GM23338 (cell line): ENCODE data around the gene CDX1. TPM values are rescaled to one million over a fixed set of nuclear protein-coding genes. Genes with fewer than 3 reads are reported as not detected.

Experiments used
- ATAC-seq: fragments of 200-7000 bp; cut with Tn5 transposase; 3 replicates; pipeline ENCODE4 v1.9.1; 2020
- DNase-seq: peaks from one replicate; pipeline ENCODE4 v3.0.0-alpha.2; 2015; ENCODE audit warnings: low spot score
- H2AFZ ChIP-seq: fragments of 200-600 bp; sonication (generic); 2 replicates; pipeline ENCODE4 v1.8.0; 2016; ENCODE audit warnings: antibody characterized with exemption, mild to moderate bottlenecking, moderate library complexity
- H3F3A ChIP-seq: fragments of 200-600 bp; sonication (generic); replicated peaks from 2 replicates; pipeline ENCODE4 v1.8.0; 2017; ENCODE audit warnings: antibody characterized with exemption, mixed run types, low read depth
- H3K27ac ChIP-seq: fragments of 200-600 bp; sonication (generic); 2 replicates; pipeline ENCODE4 v1.6.1; 2016; ENCODE audit warnings: low read depth
- H3K27me3 ChIP-seq: fragments of 200-600 bp; sonication (generic); 2 replicates; pipeline ENCODE4 v1.8.0; 2016; ENCODE audit warnings: mild to moderate bottlenecking, mixed run types, moderate library complexity; ENCODE audit not compliant: insufficient read depth
- H3K36me3 ChIP-seq: fragments of 200-600 bp; sonication (generic); 2 replicates; pipeline ENCODE4 v1.8.0; 2016; ENCODE audit warnings: mild to moderate bottlenecking; ENCODE audit not compliant: insufficient read depth
- H3K4me1 ChIP-seq: fragments of 200-600 bp; sonication (generic); 2 replicates; pipeline ENCODE4 v1.8.0; 2016; ENCODE audit warnings: mild to moderate bottlenecking, moderate library complexity; ENCODE audit not compliant: insufficient read depth
- H3K4me2 ChIP-seq: fragments of 200-600 bp; sonication (generic); 2 replicates; pipeline ENCODE4 v1.7.1; 2017; ENCODE audit warnings: mixed run types
- H3K4me3 ChIP-seq: fragments of 200-600 bp; sonication (generic); 2 replicates; pipeline ENCODE4 v1.6.1; 2016; ENCODE audit warnings: mixed run types
- H3K79me2 ChIP-seq: fragments of 200-600 bp; sonication (generic); replicated peaks from 2 replicates; pipeline ENCODE4 v1.8.0; 2017; ENCODE audit warnings: mild to moderate bottlenecking; ENCODE audit not compliant: insufficient read depth
- H3K9me2 ChIP-seq: fragments of 200-600 bp; sonication (generic); 2 replicates; pipeline ENCODE4 v1.8.0; 2017; ENCODE audit not compliant: insufficient read depth
- H4K20me1 ChIP-seq: fragments of 200-600 bp; sonication (generic); replicated peaks from 2 replicates; pipeline ENCODE4 v1.8.0; 2017; ENCODE audit warnings: mild to moderate bottlenecking; ENCODE audit not compliant: insufficient read depth
- H3K27ac Mint-ChIP-seq: 2 replicates; pipeline ENCODE4 v1.8.0; 2020; ENCODE audit warnings: inconsistent platforms, mild to moderate bottlenecking, moderate library complexity, mixed read lengths
- H3K27me3 Mint-ChIP-seq: 3 replicates; pipeline ENCODE4 v1.8.0; 2022; ENCODE audit warnings: low read depth, mild to moderate bottlenecking, moderate library complexity, mixed read lengths, inconsistent platforms; ENCODE audit not compliant: insufficient read depth, poor library complexity
- H3K36me3 Mint-ChIP-seq: 3 replicates; pipeline ENCODE4 v1.8.0; 2021; ENCODE audit warnings: low read depth, mild to moderate bottlenecking, inconsistent platforms, moderate library complexity, mixed read lengths
- H3K4me1 Mint-ChIP-seq: 3 replicates; pipeline ENCODE4 v1.8.0; 2020; ENCODE audit warnings: mild to moderate bottlenecking, inconsistent platforms, mixed read lengths
- H3K4me3 Mint-ChIP-seq: 3 replicates; pipeline ENCODE4 v1.8.0; 2021; ENCODE audit warnings: moderate library complexity, mild to moderate bottlenecking, inconsistent platforms, mixed read lengths
- H3K9me3 Mint-ChIP-seq: 3 replicates; pipeline ENCODE4 v1.8.0; 2020; ENCODE audit warnings: moderate library complexity, mild to moderate bottlenecking, inconsistent platforms, mixed read lengths
- EZH2phosphoT487 ChIP-seq: fragments of 200-600 bp; sonication (generic); IDR thresholded peaks from one replicate; pipeline ENCODE4 v1.8.1; 2018; ENCODE audit warnings: antibody characterized with exemption; ENCODE audit not compliant: unreplicated experiment
- JUNB ChIP-seq: IDR thresholded peaks from one replicate; pipeline ENCODE4 v1.6.1; 2016; ENCODE audit warnings: antibody characterized with exemption; ENCODE audit not compliant: unreplicated experiment
- POLR2AphosphoS5 ChIP-seq: IDR thresholded peaks from 2 replicates; pipeline ENCODE4 v1.6.1; 2016; ENCODE audit warnings: antibody characterized with exemption, low read depth
- STAT1 ChIP-seq: IDR thresholded peaks from one replicate; pipeline ENCODE4 v1.6.1; 2016; ENCODE audit warnings: antibody characterized with exemption; ENCODE audit not compliant: unreplicated experiment
- ZNF331 ChIP-seq: fragments of 250-450 bp; sonication (Bioruptor Pico); IDR thresholded peaks from 2 replicates; pipeline ENCODE4 v1.5.0; 2020; ENCODE audit warnings: low read depth, mild to moderate bottlenecking, moderate library complexity
- polyA plus RNA-seq: library from polyadenylated mRNA; unstranded; fragments of >200 nt; fragmentation: Nextera tagmentation; extraction: Ambion mirVana; gene quantifications from 2 replicates; pipeline ENCODE4 v1.2.1, GENCODE V29; 2016
- total RNA-seq: library from RNA; depleted of rRNA; stranded (reverse); fragments of >200 nt; shearing (Covaris generic); gene quantifications from 2 replicates; pipeline ENCODE4 v1.2.3, GENCODE V29; 2014
- TF ChIP-seq, protein P1 (sequence below): fragments of 250-450 bp; sonication (Bioruptor Pico); IDR thresholded peaks from 2 replicates; pipeline ENCODE4 v1.5.0; 2020; ENCODE audit warnings: mild to moderate bottlenecking, moderate library complexity
- TF ChIP-seq, protein P2 (sequence below), 2 experiments: fragments of 200-600 bp in 1 of 2; sonication (generic) in 1 of 2; conservative IDR thresholded peaks; 2 replicates each; pipeline versions ENCODE4 v1.5.1 to v1.6.1; 2016 to 2017; ENCODE audit warnings: antibody characterized with exemption in 2 of 2, low read depth in 2 of 2, mild to moderate bottlenecking in 2 of 2, moderate library complexity in 1 of 2

CDX1 gene
- total and polyA plus RNA-seq, 2 experiments from 2014 or later = not detected

DNA sequence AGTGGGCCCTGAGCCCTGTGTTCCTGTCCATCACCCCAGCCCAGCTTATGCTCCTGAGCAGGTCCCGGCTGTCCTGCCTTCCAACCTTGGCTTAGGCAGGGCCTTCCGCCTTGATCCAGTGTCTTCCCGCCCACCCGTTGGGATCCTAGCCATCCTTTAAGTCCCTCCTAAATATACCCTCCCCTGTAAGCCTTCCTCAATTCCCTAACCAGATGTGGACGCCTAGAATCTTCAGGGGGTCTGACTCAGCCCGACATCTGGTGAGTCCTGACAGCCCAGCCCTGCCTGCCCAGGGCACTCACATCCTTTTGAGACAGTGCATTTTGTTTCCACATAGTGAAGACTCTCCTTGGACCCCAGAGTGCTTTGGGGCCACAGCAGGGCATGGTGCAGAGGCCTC is 47.0 kb downstream of the CDX1 start:
- H3K36me3 ChIP-seq = no peaks in the 10 kb centered on the region
- no peak overlapping the region for H3K27ac ChIP-seq
- TF ChIP-seq ZNF331 (CRISPR knock-in tag) = no peak
- TF ChIP-seq JUNB = no peak
- no peak for TF ChIP-seq POLR2AphosphoS5
- TF ChIP-seq STAT1 = no peak
- TF ChIP-seq, protein P1, sequence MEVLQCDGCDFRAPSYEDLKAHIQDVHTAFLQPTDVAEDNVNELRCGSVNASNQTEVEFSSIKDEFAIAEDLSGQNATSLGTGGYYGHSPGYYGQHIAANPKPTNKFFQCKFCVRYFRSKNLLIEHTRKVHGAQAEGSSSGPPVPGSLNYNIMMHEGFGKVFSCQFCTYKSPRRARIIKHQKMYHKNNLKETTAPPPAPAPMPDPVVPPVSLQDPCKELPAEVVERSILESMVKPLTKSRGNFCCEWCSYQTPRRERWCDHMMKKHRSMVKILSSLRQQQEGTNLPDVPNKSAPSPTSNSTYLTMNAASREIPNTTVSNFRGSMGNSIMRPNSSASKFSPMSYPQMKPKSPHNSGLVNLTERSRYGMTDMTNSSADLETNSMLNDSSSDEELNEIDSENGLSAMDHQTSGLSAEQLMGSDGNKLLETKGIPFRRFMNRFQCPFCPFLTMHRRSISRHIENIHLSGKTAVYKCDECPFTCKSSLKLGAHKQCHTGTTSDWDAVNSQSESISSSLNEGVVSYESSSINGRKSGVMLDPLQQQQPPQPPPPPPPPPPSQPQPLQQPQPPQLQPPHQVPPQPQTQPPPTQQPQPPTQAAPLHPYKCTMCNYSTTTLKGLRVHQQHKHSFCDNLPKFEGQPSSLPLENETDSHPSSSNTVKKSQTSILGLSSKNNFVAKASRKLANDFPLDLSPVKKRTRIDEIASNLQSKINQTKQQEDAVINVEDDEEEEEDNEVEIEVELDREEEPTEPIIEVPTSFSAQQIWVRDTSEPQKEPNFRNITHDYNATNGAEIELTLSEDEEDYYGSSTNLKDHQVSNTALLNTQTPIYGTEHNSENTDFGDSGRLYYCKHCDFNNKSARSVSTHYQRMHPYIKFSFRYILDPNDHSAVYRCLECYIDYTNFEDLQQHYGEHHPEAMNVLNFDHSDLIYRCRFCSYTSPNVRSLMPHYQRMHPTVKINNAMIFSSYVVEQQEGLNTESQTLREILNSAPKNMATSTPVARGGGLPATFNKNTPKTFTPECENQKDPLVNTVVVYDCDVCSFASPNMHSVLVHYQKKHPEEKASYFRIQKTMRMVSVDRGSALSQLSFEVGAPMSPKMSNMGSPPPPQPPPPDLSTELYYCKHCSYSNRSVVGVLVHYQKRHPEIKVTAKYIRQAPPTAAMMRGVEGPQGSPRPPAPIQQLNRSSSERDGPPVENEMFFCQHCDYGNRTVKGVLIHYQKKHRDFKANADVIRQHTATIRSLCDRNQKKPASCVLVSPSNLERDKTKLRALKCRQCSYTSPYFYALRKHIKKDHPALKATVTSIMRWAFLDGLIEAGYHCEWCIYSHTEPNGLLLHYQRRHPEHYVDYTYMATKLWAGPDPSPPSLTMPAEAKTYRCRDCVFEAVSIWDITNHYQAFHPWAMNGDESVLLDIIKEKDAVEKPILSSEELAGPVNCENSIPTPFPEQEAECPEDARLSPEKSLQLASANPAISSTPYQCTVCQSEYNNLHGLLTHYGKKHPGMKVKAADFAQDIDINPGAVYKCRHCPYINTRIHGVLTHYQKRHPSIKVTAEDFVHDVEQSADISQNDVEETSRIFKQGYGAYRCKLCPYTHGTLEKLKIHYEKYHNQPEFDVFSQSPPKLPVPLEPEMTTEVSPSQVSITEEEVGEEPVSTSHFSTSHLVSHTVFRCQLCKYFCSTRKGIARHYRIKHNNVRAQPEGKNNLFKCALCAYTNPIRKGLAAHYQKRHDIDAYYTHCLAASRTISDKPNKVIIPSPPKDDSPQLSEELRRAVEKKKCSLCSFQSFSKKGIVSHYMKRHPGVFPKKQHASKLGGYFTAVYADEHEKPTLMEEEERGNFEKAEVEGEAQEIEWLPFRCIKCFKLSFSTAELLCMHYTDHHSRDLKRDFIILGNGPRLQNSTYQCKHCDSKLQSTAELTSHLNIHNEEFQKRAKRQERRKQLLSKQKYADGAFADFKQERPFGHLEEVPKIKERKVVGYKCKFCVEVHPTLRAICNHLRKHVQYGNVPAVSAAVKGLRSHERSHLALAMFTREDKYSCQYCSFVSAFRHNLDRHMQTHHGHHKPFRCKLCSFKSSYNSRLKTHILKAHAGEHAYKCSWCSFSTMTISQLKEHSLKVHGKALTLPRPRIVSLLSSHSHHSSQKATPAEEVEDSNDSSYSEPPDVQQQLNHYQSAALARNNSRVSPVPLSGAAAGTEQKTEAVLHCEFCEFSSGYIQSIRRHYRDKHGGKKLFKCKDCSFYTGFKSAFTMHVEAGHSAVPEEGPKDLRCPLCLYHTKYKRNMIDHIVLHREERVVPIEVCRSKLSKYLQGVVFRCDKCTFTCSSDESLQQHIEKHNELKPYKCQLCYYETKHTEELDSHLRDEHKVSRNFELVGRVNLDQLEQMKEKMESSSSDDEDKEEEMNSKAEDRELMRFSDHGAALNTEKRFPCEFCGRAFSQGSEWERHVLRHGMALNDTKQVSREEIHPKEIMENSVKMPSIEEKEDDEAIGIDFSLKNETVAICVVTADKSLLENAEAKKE (CRISPR knock-in tag) = no peak
- TF ChIP-seq EZH2phosphoT487 = no peak
- no peak overlapping the region for H3K4me2 ChIP-seq
- H4K20me1 ChIP-seq = no peaks in the 10 kb centered on the region
- Mint-ChIP-seq H3K4me1 (peaks cover 50% of the 10 kb centered on the region), H3K27me3 (peaks cover 28% of the 10 kb centered on the region), H3K4me3 (no peak overlapping the region), H3K36me3 (no peaks in the 10 kb centered on the region), H3K27ac (no peak overlapping the region), H3K9me3 (no peaks in the 10 kb centered on the region; the same call in 2 of the 3 replicates)
- H3K79me2 ChIP-seq = no peaks in the 10 kb centered on the region
- peaks cover 11% of the 10 kb centered on the region for H3K4me1 ChIP-seq
- no peaks in the 10 kb centered on the region for H3K27me3 ChIP-seq
- ATAC-seq (no peak), DNase-seq (no peak)
- H3K4me3 ChIP-seq = no peak overlapping the region
- H3K9me2 ChIP-seq = no peaks in the 10 kb centered on the region
- H2AFZ ChIP-seq = no peak overlapping the region
- H3F3A ChIP-seq = 0 out of 2 replicates have a peak, but pooled peaks cover 5% of the 10 kb centered on the region

DNA sequence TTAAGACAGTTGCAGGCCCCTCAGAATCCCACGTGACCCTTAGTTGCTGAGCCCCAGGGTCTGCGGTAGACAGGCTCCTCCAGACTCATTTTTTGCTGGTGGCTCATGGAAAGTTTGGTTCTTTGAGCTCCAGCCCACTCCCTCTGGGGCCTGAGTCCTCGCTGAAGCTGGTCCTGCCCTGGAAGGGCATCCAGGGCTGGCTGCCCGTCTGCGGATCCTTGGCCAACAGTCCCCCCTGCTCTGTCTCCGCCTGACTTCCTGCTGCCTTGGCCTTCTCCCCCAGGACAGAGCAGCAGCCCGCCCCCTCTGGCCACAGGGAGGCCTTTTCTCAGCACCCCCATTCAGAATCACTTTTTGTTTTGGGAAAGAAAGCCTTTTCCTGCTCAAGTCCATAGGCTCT is 47.7 kb downstream of the CDX1 start:
- no peak overlapping the region for H3K27ac Mint-ChIP-seq
- H3K9me3 Mint-ChIP-seq = no peaks in the 10 kb centered on the region; the same call in 2 of the 3 replicates
- no peak overlapping the region for H3K27ac ChIP-seq

More for the DNA sequence above, 47.7 kb downstream of the CDX1 start:
- Histone ChIP-seq H3K36me3 (no peaks in the 10 kb centered on the region), H4K20me1 (no peaks in the 10 kb centered on the region), H3K27me3 (no peaks in the 10 kb centered on the region), H3K79me2 (no peaks in the 10 kb centered on the region), H3K4me3 (no peak overlapping the region), H3K4me2 (no peak overlapping the region), H3K4me1 (peaks cover 11% of the 10 kb centered on the region), H2AFZ (no peak overlapping the region; the same call in 1 of the 2 replicates), H3K9me2 (no peaks in the 10 kb centered on the region), H3F3A (0 out of 2 replicates have a peak, but pooled peaks cover 5% of the 10 kb centered on the region)
- H3K4me3 Mint-ChIP-seq = no peak overlapping the region
- ATAC-seq (no peak), DNase-seq (peak; percentile 44)
- H3K4me1 Mint-ChIP-seq = peaks cover 42% of the 10 kb centered on the region
- TF ChIP-seq POLR2AphosphoS5 = no peak
- TF ChIP-seq, protein P2, sequence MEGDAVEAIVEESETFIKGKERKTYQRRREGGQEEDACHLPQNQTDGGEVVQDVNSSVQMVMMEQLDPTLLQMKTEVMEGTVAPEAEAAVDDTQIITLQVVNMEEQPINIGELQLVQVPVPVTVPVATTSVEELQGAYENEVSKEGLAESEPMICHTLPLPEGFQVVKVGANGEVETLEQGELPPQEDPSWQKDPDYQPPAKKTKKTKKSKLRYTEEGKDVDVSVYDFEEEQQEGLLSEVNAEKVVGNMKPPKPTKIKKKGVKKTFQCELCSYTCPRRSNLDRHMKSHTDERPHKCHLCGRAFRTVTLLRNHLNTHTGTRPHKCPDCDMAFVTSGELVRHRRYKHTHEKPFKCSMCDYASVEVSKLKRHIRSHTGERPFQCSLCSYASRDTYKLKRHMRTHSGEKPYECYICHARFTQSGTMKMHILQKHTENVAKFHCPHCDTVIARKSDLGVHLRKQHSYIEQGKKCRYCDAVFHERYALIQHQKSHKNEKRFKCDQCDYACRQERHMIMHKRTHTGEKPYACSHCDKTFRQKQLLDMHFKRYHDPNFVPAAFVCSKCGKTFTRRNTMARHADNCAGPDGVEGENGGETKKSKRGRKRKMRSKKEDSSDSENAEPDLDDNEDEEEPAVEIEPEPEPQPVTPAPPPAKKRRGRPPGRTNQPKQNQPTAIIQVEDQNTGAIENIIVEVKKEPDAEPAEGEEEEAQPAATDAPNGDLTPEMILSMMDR (conservative IDR thresholded peaks at IDR 0.05; ENCODE audit: low read depth in 2 of 2) = peak; percentile 39 to 52; a peak in 3 of 4 replicates
- H3K27me3 Mint-ChIP-seq = peaks cover 27% of the 10 kb centered on the region
- H3K36me3 Mint-ChIP-seq = no peaks in the 10 kb centered on the region
